ENCODE data around the gene MNDA. TPM values are rescaled to one million over a fixed set of nuclear protein-coding genes. Genes with fewer than 3 reads are reported as not detected.
A peak's percentile ranks its signal among the peaks of the same experiment; 100 is the strongest.

The MNDA gene
- not detected for total RNA-seq

DNA sequence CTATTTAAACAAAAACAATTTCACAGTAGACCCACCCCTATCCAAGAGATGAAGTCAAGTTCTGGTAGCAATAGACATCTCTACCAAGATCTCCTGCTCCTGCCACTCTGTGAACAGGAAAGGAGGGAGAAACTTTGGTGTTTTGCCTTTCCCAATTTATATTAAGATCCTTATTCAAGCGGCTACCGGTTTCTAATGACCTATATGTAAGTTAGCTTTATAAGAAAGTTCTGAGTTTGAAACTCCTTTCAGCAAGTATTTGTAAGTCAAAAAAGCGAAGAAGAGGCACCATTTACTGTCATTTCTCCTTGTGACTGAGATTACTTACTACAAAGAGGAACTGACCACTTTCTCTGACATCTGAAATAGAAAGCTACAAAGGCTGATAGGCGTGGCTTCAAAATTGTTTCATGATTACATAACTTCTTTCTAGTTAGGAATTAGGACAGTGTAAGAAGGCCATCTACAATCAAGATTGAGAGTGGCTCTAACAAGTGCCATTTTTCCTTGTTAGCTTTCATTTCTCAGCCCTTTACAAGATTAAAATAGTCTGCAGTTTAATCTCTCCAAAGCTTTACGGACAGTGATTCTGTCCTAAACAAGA, at the start of gene MNDA:
TSS of gene MNDA (plus strand) at position 448 of the 604 bp plus-strand sequence. CDS start 10,803 bp downstream, outside the sequence.
- no peak for DNase-seq (ENCODE audit: low spot score)
- H3K4me1 Mint-ChIP-seq (ENCODE audit: low read depth in 2 of 2), result peaks cover 7 to 10% of the 10 kb centered on the region in 2 donors
- ATAC-seq, result no peak
- peak within 1 kb of the TSS; percentile 5 for H3K4me3 Mint-ChIP-seq
- peak within 1 kb of the TSS in 1 of 2 donors; percentile 14 for H3K27ac Mint-ChIP-seq
- H3K27me3 Mint-ChIP-seq, result no peaks in the 10 kb centered on the region
- peaks cover 16% of the 10 kb centered on the region for H3K36me3 Mint-ChIP-seq
- peaks cover 9% of the 10 kb centered on the region for H3K9me3 Mint-ChIP-seq

DNA sequence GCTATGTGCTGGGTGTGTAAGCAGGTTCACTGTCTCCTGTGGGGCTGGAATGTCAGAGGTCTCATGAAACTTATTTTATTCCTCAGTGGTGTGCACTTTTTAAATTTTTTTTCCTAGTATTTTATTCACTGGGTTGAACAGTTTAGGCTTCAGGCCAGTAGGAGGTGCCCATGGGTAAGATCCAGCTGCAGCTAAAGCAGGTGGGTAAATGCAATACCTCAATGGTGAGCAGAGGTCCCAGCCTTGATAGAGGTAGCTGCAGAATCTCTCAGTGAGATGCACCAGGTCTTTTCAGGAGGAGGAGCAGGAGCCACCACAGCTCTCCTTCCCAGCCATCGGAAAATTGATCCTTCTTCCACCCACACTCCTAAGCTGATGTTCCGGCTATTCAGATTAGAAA, 37.5 kb upstream of the MNDA start:
- DNase-seq (ENCODE audit: low spot score) (no peak), ATAC-seq (peak in 1 of 2 donors; percentile 53)
- H3K4me3 Mint-ChIP-seq, result no peak overlapping the region
- no peak overlapping the region for H3K27ac Mint-ChIP-seq
- no peaks in the 10 kb centered on the region for H3K36me3 Mint-ChIP-seq
- H3K9me3 Mint-ChIP-seq, result no peaks in the 10 kb centered on the region
- no peaks in the 10 kb centered on the region for H3K27me3 Mint-ChIP-seq
- peaks cover 0 to 4% of the 10 kb centered on the region in 2 donors for H3K4me1 Mint-ChIP-seq (ENCODE audit: low read depth in 2 of 2)

DNA sequence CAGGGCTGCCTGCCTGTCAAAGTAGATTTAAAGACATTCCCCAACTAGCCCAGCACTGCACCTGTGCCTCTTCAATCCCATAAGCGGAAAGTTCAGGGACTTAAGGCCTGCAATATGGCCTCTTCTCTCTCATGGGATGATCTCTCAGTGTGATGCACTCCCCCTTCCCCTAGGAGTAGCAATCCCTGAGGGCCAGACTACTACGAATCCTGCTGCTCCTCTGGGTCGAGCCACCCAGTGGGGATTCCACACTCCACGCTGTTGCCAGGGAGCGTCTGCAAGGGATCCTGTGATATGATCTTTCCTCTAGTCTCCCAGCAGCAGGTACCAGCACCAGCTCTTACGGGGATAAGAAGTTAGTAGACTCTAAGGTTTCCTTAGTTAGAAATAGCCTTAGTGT, 36.9 kb upstream of the MNDA start:
- Mint-ChIP-seq H3K4me3 (no peak overlapping the region), H3K4me1 (ENCODE audit: low read depth in 2 of 2) (peaks cover 0 to 4% of the 10 kb centered on the region in 2 donors), H3K27me3 (no peaks in the 10 kb centered on the region), H3K36me3 (no peaks in the 10 kb centered on the region), H3K9me3 (no peaks in the 10 kb centered on the region), H3K27ac (no peak overlapping the region)
- DNase-seq (ENCODE audit: low spot score), result no peak
- no peak for ATAC-seq

DNA sequence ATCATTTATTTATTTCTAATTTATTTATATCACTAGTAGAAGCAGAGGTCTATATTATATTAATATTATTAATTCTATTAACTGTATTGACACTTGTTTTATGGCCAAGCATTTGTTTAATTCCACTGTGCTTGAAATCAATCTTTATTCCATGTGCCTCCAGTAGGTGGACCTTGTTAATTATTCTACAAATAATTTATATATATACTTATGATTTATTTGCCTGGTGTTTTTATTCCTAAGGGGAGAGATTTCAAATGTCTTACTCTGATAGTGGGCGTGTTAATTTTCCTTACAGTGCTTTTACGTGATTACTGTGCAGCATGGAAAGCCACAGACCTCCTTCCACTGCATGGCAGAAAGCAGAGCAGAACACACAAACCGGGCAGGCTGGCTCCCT, 32.6 kb upstream of the MNDA start:
- ATAC-seq, result no peak
- no peak overlapping the region for H3K27ac Mint-ChIP-seq
- H3K9me3 Mint-ChIP-seq, result no peaks in the 10 kb centered on the region
- H3K4me1 Mint-ChIP-seq (ENCODE audit: low read depth in 2 of 2), result peaks cover 2 to 7% of the 10 kb centered on the region in 2 donors
- no peak for DNase-seq (ENCODE audit: low spot score)
- H3K4me3 Mint-ChIP-seq, result no peak overlapping the region
- H3K27me3 Mint-ChIP-seq, result peaks cover 6 to 11% of the 10 kb centered on the region in 2 donors
- no peaks in the 10 kb centered on the region for H3K36me3 Mint-ChIP-seq

DNA sequence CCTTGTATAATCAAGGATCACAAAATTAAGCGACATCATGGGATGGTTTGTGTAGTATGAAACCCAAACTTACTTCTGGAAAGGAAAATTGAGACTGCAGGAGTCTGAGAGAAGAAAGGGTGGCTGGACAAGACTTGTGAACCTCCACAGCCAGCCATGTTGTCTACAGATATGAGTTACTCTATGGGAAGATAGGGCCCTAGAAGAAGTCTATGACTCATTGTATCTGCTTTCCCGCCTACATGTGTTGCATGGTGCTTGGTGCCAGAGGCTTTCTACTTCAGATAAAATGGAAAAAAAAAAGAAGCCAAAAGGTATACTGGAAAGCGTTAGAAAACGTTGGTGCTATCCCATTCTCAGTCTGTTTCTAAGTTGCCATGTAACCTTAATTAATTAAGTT, 31.5 kb upstream of the MNDA start:
- ATAC-seq, result no peak
- no peak overlapping the region for H3K4me3 Mint-ChIP-seq

DNA sequence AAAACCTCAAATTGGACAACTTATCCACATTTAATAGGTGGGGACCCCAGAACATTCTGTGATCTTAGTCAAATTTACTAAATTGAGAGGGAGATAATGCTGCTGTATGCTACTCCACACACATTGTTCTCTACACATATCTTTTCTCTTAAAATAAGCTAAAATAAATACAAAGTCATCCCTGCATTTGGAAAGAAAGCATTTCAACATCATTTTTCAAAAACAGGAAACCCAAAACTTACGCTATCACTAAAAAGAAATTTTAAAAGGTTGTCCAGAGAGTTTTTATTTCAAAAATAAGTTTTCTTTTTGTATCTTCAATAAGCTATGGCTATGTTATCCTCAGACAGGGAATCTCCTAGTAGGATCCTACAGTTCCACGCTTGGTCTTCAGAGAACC, 30.6 kb upstream of the MNDA start:
- no peak for DNase-seq (ENCODE audit: low spot score)
- H3K27ac Mint-ChIP-seq, result no peak overlapping the region
- H3K4me3 Mint-ChIP-seq, result no peak overlapping the region
- ATAC-seq, result no peak
- no peaks in the 10 kb centered on the region for H3K36me3 Mint-ChIP-seq
- H3K4me1 Mint-ChIP-seq (ENCODE audit: low read depth in 2 of 2), result peaks cover 4 to 5% of the 10 kb centered on the region in 2 donors
- peaks cover 6 to 14% of the 10 kb centered on the region in 2 donors for H3K27me3 Mint-ChIP-seq
- no peaks in the 10 kb centered on the region for H3K9me3 Mint-ChIP-seq

More for the DNA sequence above, 31.5 kb upstream of the MNDA start:
- Mint-ChIP-seq H3K4me1 (ENCODE audit: low read depth in 2 of 2) (peaks cover 4 to 7% of the 10 kb centered on the region in 2 donors), H3K9me3 (no peaks in the 10 kb centered on the region), H3K36me3 (no peaks in the 10 kb centered on the region), H3K27me3 (peaks cover 6 to 14% of the 10 kb centered on the region in 2 donors), H3K27ac (no peak overlapping the region)
- DNase-seq (ENCODE audit: low spot score), result no peak

DNA sequence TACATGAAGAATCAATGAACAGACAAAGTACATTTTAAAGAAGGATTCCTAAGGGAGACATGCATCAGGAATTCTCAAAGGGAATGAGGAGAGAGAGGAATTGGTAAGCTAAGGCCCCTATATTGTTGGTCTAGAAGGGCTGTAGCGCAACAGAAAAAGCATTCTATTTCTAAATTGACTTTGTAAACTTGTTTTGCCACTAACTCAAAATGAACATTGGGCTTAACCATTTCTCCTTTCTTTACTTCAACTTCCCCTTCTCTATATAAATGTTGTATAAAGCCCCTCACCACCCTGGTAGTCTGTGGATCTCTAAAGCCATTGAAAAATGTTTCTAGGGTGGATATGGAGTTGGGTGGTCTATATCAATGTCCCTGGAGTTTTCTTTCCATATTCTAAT, 29.8 kb upstream of the MNDA start:
- H3K4me1 Mint-ChIP-seq (ENCODE audit: low read depth in 2 of 2), result peaks cover 3 to 4% of the 10 kb centered on the region in 2 donors
- H3K4me3 Mint-ChIP-seq, result no peak overlapping the region
- peaks cover 8 to 14% of the 10 kb centered on the region in 2 donors for H3K27me3 Mint-ChIP-seq
- H3K27ac Mint-ChIP-seq, result no peak overlapping the region
- H3K9me3 Mint-ChIP-seq, result no peaks in the 10 kb centered on the region
- no peak for ATAC-seq
- no peaks in the 10 kb centered on the region for H3K36me3 Mint-ChIP-seq
- DNase-seq (ENCODE audit: low spot score), result no peak

DNA sequence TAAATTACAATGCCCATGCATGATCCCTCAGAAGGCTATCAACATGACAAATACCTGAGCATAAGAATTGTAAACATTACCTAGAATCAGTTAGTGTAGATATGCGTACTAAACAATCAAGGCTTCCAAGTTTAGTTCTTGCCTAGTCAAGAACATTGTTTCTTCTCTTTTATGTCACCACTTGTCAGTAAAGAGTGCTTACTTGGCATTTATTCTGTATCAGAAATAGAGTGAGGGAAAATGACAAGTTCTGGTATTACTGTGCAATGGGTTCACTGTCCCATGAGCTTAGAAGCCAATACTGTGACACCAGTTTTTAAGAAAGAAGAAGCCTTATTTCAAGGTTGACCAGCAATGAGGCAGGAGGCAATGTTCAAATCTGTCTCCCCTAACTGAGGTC, 27.5 kb upstream of the MNDA start:
- peaks cover 3 to 4% of the 10 kb centered on the region in 2 donors for H3K4me1 Mint-ChIP-seq (ENCODE audit: low read depth in 2 of 2)
- no peaks in the 10 kb centered on the region for H3K36me3 Mint-ChIP-seq
- no peak overlapping the region for H3K4me3 Mint-ChIP-seq
- no peaks in the 10 kb centered on the region for H3K9me3 Mint-ChIP-seq
- H3K27ac Mint-ChIP-seq, result no peak overlapping the region
- no peak for ATAC-seq
- peaks cover 11 to 14% of the 10 kb centered on the region in 2 donors for H3K27me3 Mint-ChIP-seq
- no peak for DNase-seq (ENCODE audit: low spot score)

DNA sequence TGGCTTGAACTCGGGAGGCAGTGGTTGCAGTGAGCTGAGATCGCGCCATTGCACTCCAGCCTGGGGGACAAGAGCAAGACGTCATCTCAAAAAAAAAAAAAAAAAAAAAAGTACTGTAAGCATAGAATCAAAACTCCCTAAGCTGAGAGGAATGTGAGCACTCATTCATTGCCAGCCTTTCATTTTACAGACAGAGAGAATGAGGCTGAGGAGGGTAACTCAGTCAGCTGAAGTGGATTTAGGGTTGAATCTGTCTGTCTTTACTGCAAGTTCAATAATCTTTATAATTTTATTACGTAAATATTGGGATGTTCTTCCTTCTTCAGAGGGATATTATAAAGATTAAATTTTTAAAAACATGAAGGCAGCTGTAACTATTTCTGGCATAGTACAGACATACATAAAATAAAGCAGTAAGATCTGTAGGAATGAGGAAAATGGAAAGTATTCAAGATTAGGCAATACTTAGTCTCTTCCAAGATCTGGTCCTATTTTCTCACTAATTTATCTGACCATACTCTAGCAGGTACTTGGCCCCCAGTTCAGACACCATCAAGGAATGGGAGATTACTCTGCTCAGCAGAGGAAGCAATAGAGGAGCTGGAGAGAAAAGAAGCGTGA, 24.1 kb upstream of the MNDA start:
- H3K9me3 Mint-ChIP-seq, result no peaks in the 10 kb centered on the region
- no peak overlapping the region for H3K4me3 Mint-ChIP-seq
- H3K36me3 Mint-ChIP-seq, result no peaks in the 10 kb centered on the region
- no peak for DNase-seq (ENCODE audit: low spot score)
- H3K27ac Mint-ChIP-seq, result no peak overlapping the region
- H3K4me1 Mint-ChIP-seq (ENCODE audit: low read depth in 2 of 2), result peaks cover 7 to 8% of the 10 kb centered on the region in 2 donors
- ATAC-seq, result no peak
- peaks cover 11 to 14% of the 10 kb centered on the region in 2 donors for H3K27me3 Mint-ChIP-seq

DNA sequence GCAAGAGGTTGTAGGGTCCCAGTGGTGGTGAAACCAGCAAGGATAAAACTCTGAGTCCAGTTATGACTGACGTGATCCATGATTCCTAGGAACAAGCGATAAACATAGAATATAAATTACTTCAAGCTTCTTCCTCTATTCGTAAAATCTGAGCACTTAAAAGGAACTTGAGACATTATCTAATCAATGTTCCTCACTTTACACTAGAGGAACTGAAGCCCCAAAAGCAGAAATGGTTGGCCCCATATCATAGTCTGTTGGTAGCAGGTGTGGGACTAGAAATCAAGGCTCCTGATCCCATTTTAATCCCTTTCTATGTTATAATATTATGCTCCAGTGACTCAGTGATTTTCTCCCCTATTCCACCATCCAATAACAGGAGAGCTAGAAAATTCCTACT, 21.9 kb upstream of the MNDA start:
- no peak overlapping the region for H3K4me3 Mint-ChIP-seq
- DNase-seq (ENCODE audit: low spot score) (no peak), ATAC-seq (no peak)
- peaks cover 0 to 5% of the 10 kb centered on the region in 2 donors for H3K27me3 Mint-ChIP-seq
- H3K36me3 Mint-ChIP-seq, result no peaks in the 10 kb centered on the region
- H3K9me3 Mint-ChIP-seq, result no peaks in the 10 kb centered on the region
- peaks cover 7 to 13% of the 10 kb centered on the region in 2 donors for H3K4me1 Mint-ChIP-seq (ENCODE audit: low read depth in 2 of 2)
- no peak overlapping the region for H3K27ac Mint-ChIP-seq

DNA sequence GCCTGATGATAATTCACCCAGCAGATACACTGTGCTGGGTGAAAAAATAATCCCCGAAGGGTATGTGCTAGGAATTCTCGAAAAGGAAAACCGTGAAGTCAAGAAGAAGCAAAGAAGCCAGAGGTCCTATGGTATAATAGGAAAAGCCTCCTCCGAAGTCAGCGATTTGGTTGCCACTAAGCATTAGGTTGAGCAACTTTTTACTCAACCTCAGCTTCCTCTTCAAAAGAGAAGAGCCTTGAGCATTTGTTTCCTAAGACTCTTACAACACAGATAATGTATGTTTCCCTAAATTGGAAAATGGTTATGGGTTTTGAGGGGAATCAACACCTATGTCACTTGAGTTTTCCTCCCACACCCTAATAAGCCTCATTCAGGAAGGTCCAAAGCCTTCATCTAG, 21.3 kb upstream of the MNDA start:
- Mint-ChIP-seq H3K27me3 (peaks cover 0 to 5% of the 10 kb centered on the region in 2 donors), H3K4me1 (ENCODE audit: low read depth in 2 of 2) (peaks cover 7 to 13% of the 10 kb centered on the region in 2 donors), H3K4me3 (no peak overlapping the region), H3K9me3 (no peaks in the 10 kb centered on the region), H3K27ac (no peak overlapping the region), H3K36me3 (no peaks in the 10 kb centered on the region)
- DNase-seq (ENCODE audit: low spot score), result no peak
- no peak for ATAC-seq

DNA sequence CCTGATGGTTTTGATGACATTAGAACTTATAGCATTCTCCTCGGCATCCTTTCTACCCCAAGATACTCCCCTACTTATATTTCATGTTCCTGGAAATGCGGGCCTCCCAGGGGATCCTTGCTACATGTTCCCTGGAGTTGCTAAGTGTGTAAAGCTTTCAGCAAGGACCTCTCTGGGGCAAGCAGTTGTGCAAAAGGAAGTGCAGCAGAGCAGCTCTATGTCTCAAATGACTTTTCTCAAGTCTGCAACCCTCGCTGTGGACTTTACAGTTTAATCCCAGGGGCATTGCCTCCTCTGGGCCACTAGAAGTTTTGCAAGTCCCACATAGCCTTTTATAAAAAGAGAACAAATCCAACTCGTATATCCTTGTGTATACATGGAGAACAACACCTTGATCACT, 20.8 kb upstream of the MNDA start:
- ATAC-seq (no peak), DNase-seq (ENCODE audit: low spot score) (no peak)
- Mint-ChIP-seq H3K27ac (no peak overlapping the region), H3K36me3 (no peaks in the 10 kb centered on the region), H3K9me3 (no peaks in the 10 kb centered on the region), H3K27me3 (peaks cover 0 to 5% of the 10 kb centered on the region in 2 donors), H3K4me1 (ENCODE audit: low read depth in 2 of 2) (peaks cover 7 to 13% of the 10 kb centered on the region in 2 donors), H3K4me3 (no peak overlapping the region)

DNA sequence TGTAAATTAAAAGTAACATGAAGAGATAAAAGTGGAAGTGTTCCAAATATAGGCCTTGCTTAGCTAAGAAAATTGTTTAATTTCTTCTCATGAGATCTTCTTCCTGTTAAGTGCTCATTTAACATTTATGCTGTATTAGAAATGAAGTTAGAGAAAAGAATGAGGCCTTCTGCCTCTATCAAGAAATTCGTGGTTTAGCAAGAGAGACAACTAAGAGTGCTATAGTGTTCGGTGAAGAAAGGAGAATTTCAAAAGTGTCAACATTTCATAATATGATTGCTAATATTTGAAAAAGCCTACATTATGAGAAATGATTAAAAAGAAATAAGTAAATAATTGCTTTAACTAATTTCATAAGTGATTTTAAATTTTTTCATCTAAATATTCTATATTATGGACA, 18.8 kb upstream of the MNDA start:
- DNase-seq (ENCODE audit: low spot score), result no peak
- Mint-ChIP-seq H3K4me3 (no peak overlapping the region), H3K27me3 (peaks cover 0 to 3% of the 10 kb centered on the region in 2 donors), H3K27ac (no peak overlapping the region), H3K36me3 (no peaks in the 10 kb centered on the region), H3K9me3 (no peaks in the 10 kb centered on the region), H3K4me1 (ENCODE audit: low read depth in 2 of 2) (peaks cover 7 to 13% of the 10 kb centered on the region in 2 donors)
- ATAC-seq, result no peak

DNA sequence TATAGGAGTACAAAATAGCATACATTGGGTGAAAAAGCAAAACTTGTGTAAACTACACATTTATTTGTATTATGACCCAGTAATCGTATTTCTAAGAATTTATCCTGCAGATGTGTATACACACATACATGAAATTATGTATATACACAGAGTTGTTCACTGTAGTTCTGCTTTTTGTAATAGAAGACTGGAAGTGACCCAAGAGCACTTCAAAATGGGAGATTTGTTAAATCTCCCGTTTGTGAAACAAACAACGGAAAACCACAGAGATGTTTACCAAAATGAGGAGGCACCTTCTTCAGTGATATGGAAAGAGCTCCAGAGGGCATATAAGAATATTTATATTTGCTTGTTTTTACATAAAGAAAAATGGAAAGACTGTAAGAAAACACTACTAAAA, 18.0 kb upstream of the MNDA start:
- no peaks in the 10 kb centered on the region for H3K36me3 Mint-ChIP-seq
- H3K27ac Mint-ChIP-seq, result no peak overlapping the region
- peaks cover 7 to 14% of the 10 kb centered on the region in 2 donors for H3K4me1 Mint-ChIP-seq (ENCODE audit: low read depth in 2 of 2)
- no peak overlapping the region for H3K4me3 Mint-ChIP-seq
- H3K9me3 Mint-ChIP-seq, result no peaks in the 10 kb centered on the region
- no peak for DNase-seq (ENCODE audit: low spot score)
- H3K27me3 Mint-ChIP-seq, result no peaks in the 10 kb centered on the region
- no peak for ATAC-seq

All from natural killer cell treated with Interleukin-12 subunit alpha and Interleukin-12 subunit beta and Interleukin-15 and Interleukin-18, amount 100 ng/mL, for 72 hours (primary cell).